ENCODE measurements around the gene DNASE2. TPM values are rescaled to one million over a fixed set of nuclear protein-coding genes. Genes with fewer than 3 reads are reported as not detected.
A peak's percentile ranks its signal among the peaks of the same experiment; 100 is the strongest.

Gene DNASE2
- polyA plus RNA-seq, 3 donors = 38.8 to 91.6 (median 44.8) TPM

GRCh38 chr19:12866416-12867119, 14.7 kb downstream of the DNASE2 start:
- Histone ChIP-seq H3K79me2 (ENCODE audit: insufficient read depth, low read length) (no peaks in the 10 kb centered on the region), H4K20me1 (ENCODE audit: insufficient read depth, low read length) (no peaks in the 10 kb centered on the region), H3K9me3 (replicated peaks in 1 of 2; ENCODE audit: control insufficient read depth in 1 of 2, insufficient read depth in 1 of 2, low read length in 2 of 2) (no peaks in the 10 kb centered on the region), H3K36me3 (replicated peaks in 1 of 2; ENCODE audit: control insufficient read depth in 1 of 2, insufficient read depth in 2 of 2, low read length in 2 of 2) (no peaks in the 10 kb centered on the region), H3K4me3 (replicated peaks in 1 of 3; ENCODE audit: low read depth in 2 of 3, low read length in 3 of 3) (peak overlapping the region in 1 of 3 experiments; percentile 81), H3K27ac (ENCODE audit: low read depth in 1 of 2, low read length in 2 of 2) (no peak overlapping the region), H3K27me3 (ENCODE audit: control insufficient read depth in 2 of 2, insufficient read depth in 2 of 2, low read length in 2 of 2) (peaks cover 0 to 2% of the 10 kb centered on the region in 2 donors), H3K4me1 (ENCODE audit: control insufficient read depth in 1 of 2, insufficient read depth in 2 of 2, low read length in 2 of 2) (peaks cover 12 to 13% of the 10 kb centered on the region in 2 donors), H3K9ac (ENCODE audit: insufficient read depth, low read length, poor library complexity, severe bottlenecking) (no peak overlapping the region), H3K4me2 (replicated peaks; ENCODE audit: extremely low read depth, low read length, poor library complexity, severe bottlenecking) (peak overlapping the region; percentile 93), H2AFZ (ENCODE audit: insufficient read depth, low read depth, low read length, poor library complexity, severe bottlenecking) (peak overlapping the region; percentile 91)
- no peak overlapping the region for H3K27ac Mint-ChIP-seq
- H3K4me3 Mint-ChIP-seq = peak overlapping the region in 1 of 2 donors; percentile 65
- over 99% methylated on average over 16 of the region's 29 CpGs for WGBS (ENCODE audit: insufficient coverage)
- peaks cover 6% of the 10 kb centered on the region for H3K4me1 Mint-ChIP-seq
- no peak for DNase-seq
- H3K27me3 Mint-ChIP-seq (ENCODE audit: low read depth in 3 of 3) = peaks cover 0 to 15% (median 12%) of the 10 kb centered on the region in 3 donors
- no peaks in the 10 kb centered on the region for H3K36me3 Mint-ChIP-seq
- intact Hi-C loops (cut with micrococcal nuclease) = no loop called here
- TF ChIP-seq CTCF (IDR thresholded peaks at IDR 0.05) = no peak
- peaks cover 0 to 8% (median 0%) of the 10 kb centered on the region in 7 donors for H3K9me3 Mint-ChIP-seq

- Histone ChIP-seq H3K79me2 (ENCODE audit: insufficient read depth, low read length) (no peaks in the 10 kb centered on the region), H3K27me3 (ENCODE audit: control insufficient read depth in 2 of 2, insufficient read depth in 2 of 2, low read length in 2 of 2) (peaks cover 0 to 2% of the 10 kb centered on the region in 2 donors), H3K9me3 (replicated peaks in 1 of 2; ENCODE audit: control insufficient read depth in 1 of 2, insufficient read depth in 1 of 2, low read length in 2 of 2) (no peaks in the 10 kb centered on the region), H3K4me3 (replicated peaks in 1 of 3; ENCODE audit: low read depth in 2 of 3, low read length in 3 of 3) (no peak overlapping the region), H3K36me3 (replicated peaks in 1 of 2; ENCODE audit: control insufficient read depth in 1 of 2, insufficient read depth in 2 of 2, low read length in 2 of 2) (no peaks in the 10 kb centered on the region), H3K9ac (ENCODE audit: insufficient read depth, low read length, poor library complexity, severe bottlenecking) (no peak overlapping the region), H3K4me1 (ENCODE audit: control insufficient read depth in 1 of 2, insufficient read depth in 2 of 2, low read length in 2 of 2) (peaks cover 12 to 13% of the 10 kb centered on the region in 2 donors), H3K4me2 (replicated peaks; ENCODE audit: extremely low read depth, low read length, poor library complexity, severe bottlenecking) (no peak overlapping the region), H2AFZ (ENCODE audit: insufficient read depth, low read depth, low read length, poor library complexity, severe bottlenecking) (no peak overlapping the region), H3K27ac (ENCODE audit: low read depth in 1 of 2, low read length in 2 of 2) (no peak overlapping the region), H4K20me1 (ENCODE audit: insufficient read depth, low read length) (no peaks in the 10 kb centered on the region)
- WGBS (ENCODE audit: insufficient coverage) = 91% methylated on average over 17 of the region's 19 CpGs
- Mint-ChIP-seq H3K27ac (no peak overlapping the region), H3K9me3 (peaks cover 0 to 7% (median 0%) of the 10 kb centered on the region in 7 donors), H3K36me3 (no peaks in the 10 kb centered on the region), H3K27me3 (ENCODE audit: low read depth in 3 of 3) (peaks cover 2 to 15% (median 12%) of the 10 kb centered on the region in 3 donors), H3K4me1 (peaks cover 6% of the 10 kb centered on the region), H3K4me3 (no peak overlapping the region)
- DNase-seq = no peak
- intact Hi-C loops (cut with micrococcal nuclease) = no loop called here
- no peak for TF ChIP-seq CTCF (IDR thresholded peaks at IDR 0.05)
Measured at GRCh38 chr19:12865746-12866415, 15.4 kb downstream of the DNASE2 start.
